ENCODE measurements around the gene PLEKHM2. TPM values are rescaled to one million over a fixed set of nuclear protein-coding genes. Genes with fewer than 3 reads are reported as not detected.

The PLEKHM2 gene
- total and polyA plus RNA-seq, 2 of the 8 experiments (the other 6 are each of a cell fraction or from before 2014, with no cell fraction given) = 38.3 to 47.6 TPM

DNA sequence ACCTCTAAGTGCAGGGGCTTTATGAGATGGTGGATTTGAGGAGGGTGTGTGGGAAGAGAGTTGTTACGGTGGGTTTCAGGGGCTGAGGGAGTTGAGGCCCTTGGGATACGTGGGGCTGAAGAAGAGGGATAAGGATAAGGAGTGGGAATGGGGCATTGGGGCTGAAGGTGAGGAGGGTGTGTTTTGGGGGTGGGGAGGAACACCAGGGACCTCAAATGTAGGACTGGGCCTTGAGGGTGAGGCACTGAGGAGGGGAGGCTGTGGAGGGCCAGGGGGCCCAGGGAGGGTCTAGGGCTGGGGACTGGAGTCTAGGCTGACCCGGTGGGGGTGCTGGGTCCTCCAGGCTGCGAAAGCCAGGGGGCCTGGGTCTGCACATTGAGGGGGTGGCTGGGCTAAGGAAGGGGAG is 1.2 kb upstream of the PLEKHM2 start:
- Histone ChIP-seq H3K4me1 (replicated peaks in 1 of 4; ENCODE audit: control insufficient read depth in 3 of 4, insufficient read depth in 4 of 4, low read length in 3 of 4) (peaks cover 0 to 3% (median 0%) of the 10 kb centered on the region in 4 experiments; a peak in 2 of 7 replicates), H3K56ac (replicated peaks; ENCODE audit: insufficient read length, low read depth, low read length) (no peak overlapping the region), H3K9me3 (ENCODE audit: insufficient read depth in 2 of 2, low read depth in 1 of 2, low read length in 1 of 2) (no peaks in the 10 kb centered on the region), H2BK20ac (ENCODE audit: low read length) (no peak overlapping the region), H2AFZ (ENCODE audit: low read length) (no peak overlapping the region), H3K14ac (ENCODE audit: insufficient read length) (no peak overlapping the region), H2BK120ac (replicated peaks; ENCODE audit: low read depth, low read length) (no peak overlapping the region), H3K9ac (replicated peaks in 1 of 4; ENCODE audit: extremely low read depth in 1 of 4, low read depth in 3 of 4, low read length in 3 of 4) (no peak overlapping the region), H3K79me2 (ENCODE audit: control insufficient read depth in 1 of 2, insufficient read depth in 2 of 2, low read length in 2 of 2) (peaks cover 6 to 25% of the 10 kb centered on the region in 2 experiments), H3K23me2 (ENCODE audit: low read depth, low read length) (peaks cover 2% of the 10 kb centered on the region; the same call in 1 of the 2 replicates), H3K36me3 (ENCODE audit: control insufficient read depth in 2 of 4, insufficient read depth in 4 of 4, low read length in 3 of 4) (no peaks in the 10 kb centered on the region), H2BK15ac (ENCODE audit: low read length) (no peak overlapping the region), H3K4ac (replicated peaks; ENCODE audit: insufficient read length, low read depth, low read length) (no peak overlapping the region), H4K8ac (ENCODE audit: extremely low read depth, insufficient read depth, low read length) (no peak overlapping the region; the same call in 1 of the 2 replicates), H3K79me1 (ENCODE audit: low read depth, low read length) (peaks cover 3% of the 10 kb centered on the region), H3K23ac (ENCODE audit: insufficient read length) (no peak overlapping the region), H2BK12ac (ENCODE audit: low read depth, low read length) (no peak overlapping the region), H3K4me3 (ENCODE audit: extremely low read depth in 1 of 4, insufficient read depth in 2 of 4, low read depth in 3 of 4, low read length in 4 of 4) (no peak overlapping the region), H3K18ac (ENCODE audit: extremely low read depth, low read length) (no peak overlapping the region), H3K27ac (ENCODE audit: low read depth, low read length) (no peak overlapping the region), H3K27me3 (replicated peaks in 1 of 4; ENCODE audit: control insufficient read depth in 3 of 4, extremely low read depth in 1 of 4, insufficient read depth in 3 of 4, low read length in 3 of 4) (no peaks in the 10 kb centered on the region), H2BK5ac (ENCODE audit: low read depth, low read length) (0 out of 2 replicates have a peak overlapping the region, but pooled peaks have one; percentile 16), H4K20me1 (replicated peaks in 1 of 2; ENCODE audit: control insufficient read depth in 1 of 2, insufficient read depth in 2 of 2, low read length in 2 of 2) (peaks cover 0 to 3% of the 10 kb centered on the region in 2 experiments), H4K5ac (ENCODE audit: insufficient read length, low read depth, low read length) (no peak overlapping the region), H2AK5ac (ENCODE audit: low read depth, low read length) (no peak overlapping the region), H4K91ac (replicated peaks; ENCODE audit: insufficient read length, low read length) (no peak overlapping the region), H3K4me2 (ENCODE audit: insufficient read depth in 1 of 2, low read depth in 2 of 2, low read length in 2 of 2) (no peak overlapping the region)
- no peak for FAIRE-seq
- no peak for DNase-seq (ENCODE audit: low read depth in 1 of 2, low spot score in 2 of 2)
- ChIA-PET CTCF (ENCODE audit: partially characterized antibody) (interaction anchor here (1.5 kb wide), 1 partner anchor 27 kb away, joined by 6 read pairs; no protein-coding TSS in a partner anchor), POLR2A (ENCODE audit: partially characterized antibody) (interaction anchor here (2.3 kb wide), 1 partner anchor 12 kb away, joined by 5 read pairs; no protein-coding TSS in a partner anchor)
- WGBS, 2 experiments (ENCODE audit: extremely low coverage in 1 of 2, insufficient coverage in 1 of 2, insufficient read length in 1 of 2, insufficient replicate concordance in 2 of 2, low coverage in 1 of 2, low lambda C conversion rate in 2 of 2, missing lambda C conversion rate in 1 of 2) = 88% methylated on average over 4 of the region's 4 CpGs; no CpG with 5 or more reads in 1 of the 2 experiments
- TF ChIP-seq RXRA (IDR thresholded peaks at IDR 0.05; ENCODE audit: insufficient read depth, low read depth, low read length) (no peak), YY1 (IDR thresholded peaks at IDR 0.05; ENCODE audit: low read depth, low read length) (no peak), CTBP2 (IDR thresholded peaks at IDR 0.05; ENCODE audit: borderline replicate concordance, insufficient read depth, insufficient read length, low read length) (no peak), MAFK (IDR thresholded peaks at IDR 0.05; ENCODE audit: low read depth, low read length) (no peak), TEAD4 (IDR thresholded peaks at IDR 0.05; ENCODE audit: low read depth, low read length) (no peak), GABPA (IDR thresholded peaks at IDR 0.05; ENCODE audit: borderline replicate concordance, insufficient read depth, low read length) (no peak), KDM5A (IDR thresholded peaks at IDR 0.05; ENCODE audit: low read length) (no peak), HDAC2 (IDR thresholded peaks at IDR 0.05; ENCODE audit: borderline replicate concordance in 1 of 2, low read depth in 2 of 2, low read length in 2 of 2) (no peak), TCF12 (IDR thresholded peaks at IDR 0.05; ENCODE audit: low read depth, low read length) (no peak), SP1 (IDR thresholded peaks at IDR 0.05; ENCODE audit: low read depth, low read length) (no peak), NANOG (IDR thresholded peaks at IDR 0.05; ENCODE audit: insufficient read depth, low read depth, low read length, poor library complexity, severe bottlenecking) (no peak)
- TF ChIP-seq, protein P1, sequence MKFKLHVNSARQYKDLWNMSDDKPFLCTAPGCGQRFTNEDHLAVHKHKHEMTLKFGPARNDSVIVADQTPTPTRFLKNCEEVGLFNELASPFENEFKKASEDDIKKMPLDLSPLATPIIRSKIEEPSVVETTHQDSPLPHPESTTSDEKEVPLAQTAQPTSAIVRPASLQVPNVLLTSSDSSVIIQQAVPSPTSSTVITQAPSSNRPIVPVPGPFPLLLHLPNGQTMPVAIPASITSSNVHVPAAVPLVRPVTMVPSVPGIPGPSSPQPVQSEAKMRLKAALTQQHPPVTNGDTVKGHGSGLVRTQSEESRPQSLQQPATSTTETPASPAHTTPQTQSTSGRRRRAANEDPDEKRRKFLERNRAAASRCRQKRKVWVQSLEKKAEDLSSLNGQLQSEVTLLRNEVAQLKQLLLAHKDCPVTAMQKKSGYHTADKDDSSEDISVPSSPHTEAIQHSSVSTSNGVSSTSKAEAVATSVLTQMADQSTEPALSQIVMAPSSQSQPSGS (IDR thresholded peaks at IDR 0.05; ENCODE audit: low read length) = no peak

Data from H1 (cell line).